ENCODE data around the gene USPL1.

- TF ChIP-seq POLR2AphosphoS5 (IDR thresholded peaks at IDR 0.05) (no peak), CTCF (IDR thresholded peaks at IDR 0.05; ENCODE audit: poor library complexity, severe bottlenecking) (no peak), RAD21 (conservative IDR thresholded peaks at IDR 0.05) (no peak), MXI1 (conservative IDR thresholded peaks at IDR 0.05; ENCODE audit: poor library complexity, severe bottlenecking) (no peak)
- TF ChIP-seq, protein P1, sequence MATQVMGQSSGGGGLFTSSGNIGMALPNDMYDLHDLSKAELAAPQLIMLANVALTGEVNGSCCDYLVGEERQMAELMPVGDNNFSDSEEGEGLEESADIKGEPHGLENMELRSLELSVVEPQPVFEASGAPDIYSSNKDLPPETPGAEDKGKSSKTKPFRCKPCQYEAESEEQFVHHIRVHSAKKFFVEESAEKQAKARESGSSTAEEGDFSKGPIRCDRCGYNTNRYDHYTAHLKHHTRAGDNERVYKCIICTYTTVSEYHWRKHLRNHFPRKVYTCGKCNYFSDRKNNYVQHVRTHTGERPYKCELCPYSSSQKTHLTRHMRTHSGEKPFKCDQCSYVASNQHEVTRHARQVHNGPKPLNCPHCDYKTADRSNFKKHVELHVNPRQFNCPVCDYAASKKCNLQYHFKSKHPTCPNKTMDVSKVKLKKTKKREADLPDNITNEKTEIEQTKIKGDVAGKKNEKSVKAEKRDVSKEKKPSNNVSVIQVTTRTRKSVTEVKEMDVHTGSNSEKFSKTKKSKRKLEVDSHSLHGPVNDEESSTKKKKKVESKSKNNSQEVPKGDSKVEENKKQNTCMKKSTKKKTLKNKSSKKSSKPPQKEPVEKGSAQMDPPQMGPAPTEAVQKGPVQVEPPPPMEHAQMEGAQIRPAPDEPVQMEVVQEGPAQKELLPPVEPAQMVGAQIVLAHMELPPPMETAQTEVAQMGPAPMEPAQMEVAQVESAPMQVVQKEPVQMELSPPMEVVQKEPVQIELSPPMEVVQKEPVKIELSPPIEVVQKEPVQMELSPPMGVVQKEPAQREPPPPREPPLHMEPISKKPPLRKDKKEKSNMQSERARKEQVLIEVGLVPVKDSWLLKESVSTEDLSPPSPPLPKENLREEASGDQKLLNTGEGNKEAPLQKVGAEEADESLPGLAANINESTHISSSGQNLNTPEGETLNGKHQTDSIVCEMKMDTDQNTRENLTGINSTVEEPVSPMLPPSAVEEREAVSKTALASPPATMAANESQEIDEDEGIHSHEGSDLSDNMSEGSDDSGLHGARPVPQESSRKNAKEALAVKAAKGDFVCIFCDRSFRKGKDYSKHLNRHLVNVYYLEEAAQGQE (IDR thresholded peaks at IDR 0.05; ENCODE audit: borderline replicate concordance): no peak
Measured at GRCh38 chr13:30665638-30666037, 47.9 kb downstream of the USPL1 start.

Measured in neural cell (in vitro differentiated cells).